B cell (primary cell): ENCODE measurements around the gene KRT79.

ENCODE experiments used
- EZH2 ChIP-seq: IDR thresholded peaks from 2 replicates; pipeline ENCODE4 v1.6.1; 2012; ENCODE audit warnings: borderline replicate concordance, low read depth, mild to moderate bottlenecking, moderate library complexity, low read length; ENCODE audit not compliant: insufficient read depth, poor library complexity, severe bottlenecking
- TF ChIP-seq, protein P1 (sequence below): fragments of 200-600 bp; IDR thresholded peaks from one replicate; pipeline ENCODE4 v1.8.0; 2022; ENCODE audit warnings: antibody characterized with exemption, mild to moderate bottlenecking

DNA sequence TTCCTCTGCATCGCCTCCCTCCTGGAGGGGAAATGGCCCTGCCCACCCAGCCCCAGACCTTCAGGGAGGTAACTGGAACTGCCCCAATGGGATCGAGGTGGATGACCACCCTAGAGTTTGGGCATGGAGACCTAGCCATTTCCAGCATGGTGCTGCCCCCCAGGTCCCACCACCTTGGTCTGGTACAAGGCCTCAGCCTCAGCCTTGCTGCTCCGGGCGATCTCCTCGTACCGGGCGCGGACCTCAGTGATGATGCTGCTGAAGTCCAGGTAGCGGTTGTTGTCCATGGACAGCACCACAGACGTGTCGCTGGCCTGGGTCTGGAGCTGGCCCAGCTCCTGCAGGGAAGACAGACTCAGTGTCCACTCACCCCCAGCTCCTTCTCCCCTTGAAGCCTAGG, 10.3 kb upstream of the KRT79 start:
- TF ChIP-seq EZH2, result no peak
- TF ChIP-seq, protein P1, sequence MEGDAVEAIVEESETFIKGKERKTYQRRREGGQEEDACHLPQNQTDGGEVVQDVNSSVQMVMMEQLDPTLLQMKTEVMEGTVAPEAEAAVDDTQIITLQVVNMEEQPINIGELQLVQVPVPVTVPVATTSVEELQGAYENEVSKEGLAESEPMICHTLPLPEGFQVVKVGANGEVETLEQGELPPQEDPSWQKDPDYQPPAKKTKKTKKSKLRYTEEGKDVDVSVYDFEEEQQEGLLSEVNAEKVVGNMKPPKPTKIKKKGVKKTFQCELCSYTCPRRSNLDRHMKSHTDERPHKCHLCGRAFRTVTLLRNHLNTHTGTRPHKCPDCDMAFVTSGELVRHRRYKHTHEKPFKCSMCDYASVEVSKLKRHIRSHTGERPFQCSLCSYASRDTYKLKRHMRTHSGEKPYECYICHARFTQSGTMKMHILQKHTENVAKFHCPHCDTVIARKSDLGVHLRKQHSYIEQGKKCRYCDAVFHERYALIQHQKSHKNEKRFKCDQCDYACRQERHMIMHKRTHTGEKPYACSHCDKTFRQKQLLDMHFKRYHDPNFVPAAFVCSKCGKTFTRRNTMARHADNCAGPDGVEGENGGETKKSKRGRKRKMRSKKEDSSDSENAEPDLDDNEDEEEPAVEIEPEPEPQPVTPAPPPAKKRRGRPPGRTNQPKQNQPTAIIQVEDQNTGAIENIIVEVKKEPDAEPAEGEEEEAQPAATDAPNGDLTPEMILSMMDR, result no peak
